Activated CD8-positive, alpha-beta T cell treated with anti-CD3 and anti-CD28 coated beads for 36 hours (primary cell): Measurements from ENCODE around the gene PNPLA7. TPM values are rescaled to one million over a fixed set of nuclear protein-coding genes. Genes with fewer than 3 reads are reported as not detected.

Experiments used
- microRNA-seq: library from miRNA; unstranded; fragments of <30 nt; microRNA quantifications from one replicate; pipeline ENCODE4 v1.2.0, GENCODE V29; 2022; ENCODE audit warnings: borderline microRNAs expressed, borderline replicate concordance
- total RNA-seq, 2 experiments: library from RNA; stranded (reverse); gene quantifications; one replicate each; pipeline ENCODE4 v1.2.3, GENCODE V29; 2021

PNPLA7 gene
- total RNA-seq, 2 experiments from 2014 or later = 4.8 to 5.0 TPM

Small RNA genes within 50 kb of the gene (microRNA-seq; reads per million reads assigned to microRNA genes)
- 1.2 reads per million for gene MIR7114

Other genes with a start within 250 kb of the PNPLA7 start
- 1 to 10 TPM; 3.3 to 4.4 TPM for gene NRARP, start 248.1 kb downstream of the PNPLA7 start, total RNA-seq
- 1 to 10 TPM; 8.1 to 9.0 TPM for gene EXD3, start 127.2 kb downstream of the PNPLA7 start, total RNA-seq
- under 1 TPM; 0.72 to 0.95 TPM for gene NOXA1, start 127.0 kb downstream of the PNPLA7 start, total RNA-seq
- not detected for gene ENTPD8, start 109.0 kb downstream of the PNPLA7 start, total RNA-seq
- 100 to 1,000 TPM; 112 to 116 TPM for gene NSMF, start 91.1 kb downstream of the PNPLA7 start, total RNA-seq
- gene MRPL41, start 1.5 kb upstream of the PNPLA7 start, total RNA-seq = 10 to 100 TPM; 42.8 to 43.9 TPM
- gene DPH7, start 28.5 kb upstream of the PNPLA7 start, total RNA-seq = 10 to 100 TPM; 33.7 to 35.0 TPM
- gene ZMYND19, start 40.1 kb upstream of the PNPLA7 start, total RNA-seq = 10 to 100 TPM; 45.9 to 46.5 TPM
- gene ARRDC1, start 55.3 kb upstream of the PNPLA7 start, total RNA-seq = 10 to 100 TPM; 29.0 TPM
- 10 to 100 TPM; 62.1 to 67.1 TPM for gene EHMT1, start 68.6 kb upstream of the PNPLA7 start, total RNA-seq